Lung microvascular endothelial cell (primary cell): ENCODE results near the gene TMX1. TPM values are rescaled to one million over a fixed set of nuclear protein-coding genes. Genes with fewer than 3 reads are reported as not detected.
A peak's percentile ranks its signal among the peaks of the same experiment; 100 is the strongest.
"Not testable (repeated sequence)": the region's sequence is repeated elsewhere in the genome, so short reads cannot be mapped to it uniquely, and the experiment has no call there.

Source experiments
- DNase-seq, 2 donors: peaks; one replicate each; pipeline versions ENCODE4 v3.0.0 to v3.0.0-alpha.2; 2010; ENCODE audit warnings: low read depth in 2 of 2
- total RNA-seq: library from RNA; depleted of rRNA; stranded (reverse); fragments of >200 nt; gene quantifications from 2 replicates; pipeline ENCODE4 v1.2.1, GENCODE V29; 2014

The TMX1 gene, protein sequence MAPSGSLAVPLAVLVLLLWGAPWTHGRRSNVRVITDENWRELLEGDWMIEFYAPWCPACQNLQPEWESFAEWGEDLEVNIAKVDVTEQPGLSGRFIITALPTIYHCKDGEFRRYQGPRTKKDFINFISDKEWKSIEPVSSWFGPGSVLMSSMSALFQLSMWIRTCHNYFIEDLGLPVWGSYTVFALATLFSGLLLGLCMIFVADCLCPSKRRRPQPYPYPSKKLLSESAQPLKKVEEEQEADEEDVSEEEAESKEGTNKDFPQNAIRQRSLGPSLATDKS
- total RNA-seq, result 34.0 and 40.5 TPM in 2 replicates

DNA sequence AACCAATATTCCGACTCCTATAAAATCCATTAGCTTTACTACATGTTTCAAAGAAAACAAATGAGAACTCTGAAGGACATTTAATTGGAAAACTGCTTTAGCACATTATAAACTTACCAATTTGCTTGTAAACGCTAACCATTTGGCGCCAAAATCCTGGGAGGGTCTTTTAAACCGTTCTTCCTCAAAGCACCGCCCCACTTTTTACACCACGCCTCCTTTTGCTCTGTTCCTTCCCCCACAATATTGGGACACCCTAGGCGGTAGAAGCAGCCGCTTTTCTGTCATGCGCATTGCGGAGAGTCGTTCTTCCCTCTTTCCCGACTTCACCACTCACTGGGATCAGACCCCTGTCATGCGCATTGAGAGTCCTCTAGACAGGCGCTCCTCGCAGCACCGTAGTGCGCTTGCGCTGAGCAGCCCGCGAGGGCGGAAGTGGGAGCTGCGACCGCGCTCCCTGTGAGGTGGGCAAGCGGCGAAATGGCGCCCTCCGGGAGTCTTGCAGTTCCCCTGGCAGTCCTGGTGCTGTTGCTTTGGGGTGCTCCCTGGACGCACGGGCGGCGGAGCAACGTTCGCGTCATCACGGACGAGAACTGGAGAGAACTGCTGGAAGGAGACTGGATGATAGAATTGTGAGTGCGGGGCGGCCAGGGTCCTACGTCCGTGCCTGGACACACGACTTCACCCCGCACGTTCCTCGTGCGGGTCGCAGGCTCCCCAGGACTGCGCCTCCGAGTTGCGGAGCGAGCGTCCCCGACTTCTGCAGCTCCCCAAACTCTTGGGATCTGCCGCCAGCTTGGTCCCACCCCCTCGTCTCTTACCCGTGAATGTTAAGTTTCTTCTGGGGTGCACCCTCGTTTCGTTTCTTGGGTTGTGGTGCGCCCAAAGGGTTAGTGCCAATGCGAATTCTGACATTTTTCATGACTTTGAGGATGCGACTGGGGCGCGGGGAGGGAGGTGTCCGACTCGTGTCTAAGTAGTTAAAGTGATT, at the start of gene TMX1:
Gene TMX1 (plus strand): TSS at position 435 of the 991 bp plus-strand sequence. CDS start 46 bp downstream, at position 481.
- peak; percentile 98 to 99 for DNase-seq

DNA sequence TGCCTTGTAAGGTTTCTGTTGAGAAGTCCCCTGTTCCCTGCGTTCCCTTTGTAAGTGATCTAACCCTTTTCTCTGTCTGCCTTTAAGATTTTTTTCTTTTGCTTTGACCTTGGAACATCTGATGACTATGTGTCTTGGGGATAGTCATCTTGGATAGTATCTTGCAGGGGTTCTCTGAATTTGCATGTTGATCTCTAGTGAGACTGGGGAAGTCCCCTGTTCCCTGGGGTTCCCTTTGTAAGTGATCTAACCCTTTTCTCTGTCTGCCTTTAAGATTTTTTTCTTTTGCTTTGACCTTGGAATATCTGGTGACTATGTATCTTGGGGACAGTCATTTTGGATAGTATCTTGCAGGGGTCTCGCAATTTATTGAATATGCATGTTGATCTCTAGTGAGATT, 38.2 kb upstream of the TMX1 start:
- no peak for DNase-seq

DNA sequence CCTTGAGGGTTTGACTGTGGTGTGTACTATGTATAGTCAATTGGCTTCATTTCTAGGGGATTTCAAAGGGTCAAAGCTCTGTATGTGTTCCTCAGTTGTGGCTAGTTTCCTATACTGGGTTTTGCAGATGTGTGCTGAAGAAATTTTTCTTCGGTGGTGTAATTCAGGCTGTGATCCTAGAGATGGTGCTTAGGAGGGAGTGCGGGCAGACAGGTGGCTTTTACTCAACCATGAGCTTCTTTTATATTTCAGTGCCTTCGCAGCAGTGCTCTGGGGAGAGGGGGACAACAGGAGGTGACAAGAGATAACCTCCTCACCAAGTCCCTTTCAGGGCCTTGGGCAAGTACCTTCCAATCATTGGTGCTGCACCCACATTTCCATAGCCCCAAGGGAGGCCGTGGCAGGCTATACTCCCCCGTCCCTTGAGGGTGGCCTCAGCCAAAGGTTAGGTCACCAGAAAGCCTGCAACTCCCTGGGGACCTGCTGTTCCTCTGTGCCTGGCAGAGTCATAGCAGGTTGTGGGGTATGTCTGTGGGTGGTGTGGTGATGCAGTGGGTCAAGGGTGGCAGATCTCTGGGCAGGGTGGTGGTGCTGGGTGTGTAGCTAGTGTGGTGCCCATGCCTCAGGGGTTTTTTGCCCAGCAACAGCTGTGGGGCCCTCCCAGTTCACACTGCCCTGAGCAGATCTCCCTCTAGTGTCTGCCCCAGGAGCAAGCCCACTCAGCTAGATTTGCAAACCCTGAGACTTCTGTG, 37.0 kb upstream of the TMX1 start:
- no peak for DNase-seq

DNA sequence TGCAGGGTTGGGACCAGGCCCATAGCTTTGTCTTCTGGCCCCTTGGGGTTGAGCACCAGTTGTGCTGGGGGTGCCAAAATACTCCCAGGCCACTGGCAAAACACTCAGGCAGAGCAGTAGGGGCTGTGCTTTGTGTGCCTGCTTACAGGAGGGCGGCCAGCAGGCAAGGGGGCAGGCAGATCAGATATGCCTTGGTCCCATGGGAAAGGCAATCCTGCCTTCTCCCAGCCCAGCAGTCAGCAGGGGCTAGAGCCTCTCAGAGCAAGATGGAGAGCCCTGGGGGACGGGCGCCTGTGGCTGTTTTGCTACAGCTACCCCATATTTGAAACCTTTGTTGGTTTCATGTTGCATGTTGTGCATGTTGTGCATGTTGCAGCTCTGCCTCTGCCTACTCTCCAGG, 36.2 kb upstream of the TMX1 start:
- DNase-seq, result no peak

DNA sequence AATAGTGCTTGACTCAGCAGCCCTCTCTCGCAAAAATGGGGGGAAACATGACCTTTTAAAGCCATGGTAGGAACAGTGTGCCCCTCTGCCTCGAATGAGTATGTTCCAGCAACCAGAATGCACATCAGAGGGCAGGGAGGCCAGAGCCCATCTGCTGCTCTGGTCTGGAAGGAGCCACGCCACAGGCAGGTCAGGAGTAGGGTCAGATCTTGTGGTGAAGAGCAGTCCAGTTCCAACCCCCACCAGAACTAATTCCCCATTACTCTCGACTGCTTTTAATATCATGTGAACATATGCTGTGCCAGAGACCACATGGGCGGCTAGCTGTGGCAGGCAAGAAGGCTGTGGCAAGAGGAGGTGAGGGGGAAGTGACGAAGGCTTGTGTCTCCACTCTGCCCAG, 34.6 kb upstream of the TMX1 start:
- no peak for DNase-seq

DNA sequence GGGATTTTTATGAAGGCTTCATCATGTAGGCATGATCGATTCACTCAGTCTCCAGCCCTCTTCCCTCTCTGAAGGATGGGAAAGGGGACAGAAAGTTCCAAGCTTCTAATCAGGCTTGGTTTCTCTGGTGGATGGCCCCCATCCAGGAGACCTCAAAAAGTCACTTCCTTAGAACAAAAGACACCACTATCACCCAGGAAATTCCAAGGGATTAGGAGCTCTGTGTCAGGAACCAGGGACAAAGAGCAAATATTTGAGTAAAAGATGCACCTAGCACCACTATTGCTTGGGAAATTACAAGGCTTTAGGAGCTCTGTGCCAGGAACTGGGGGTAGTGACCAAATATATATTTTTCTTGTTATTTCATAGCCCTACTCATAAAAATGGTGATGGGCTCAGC, 33.6 kb upstream of the TMX1 start:
- DNase-seq, result no peak

DNA sequence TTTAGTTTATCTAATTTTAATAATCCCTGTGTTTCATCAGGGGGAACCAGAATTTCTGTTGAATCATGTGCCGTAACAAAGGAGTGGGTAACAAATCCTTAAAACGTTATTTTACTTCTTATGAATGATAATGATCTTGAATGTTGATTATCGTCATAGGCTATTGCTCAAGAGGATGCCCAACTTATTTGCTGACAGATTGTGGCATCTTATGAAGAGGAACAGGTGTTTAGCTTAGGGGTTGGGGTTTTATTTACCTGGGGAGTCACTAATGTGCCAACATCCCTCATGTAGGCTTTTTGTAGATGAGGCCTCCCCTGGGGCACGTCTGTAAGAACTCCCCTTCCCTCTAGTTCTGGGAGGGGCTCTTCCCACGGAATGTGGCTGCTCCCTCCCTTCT, 32.4 kb upstream of the TMX1 start:
- no peak for DNase-seq

DNA sequence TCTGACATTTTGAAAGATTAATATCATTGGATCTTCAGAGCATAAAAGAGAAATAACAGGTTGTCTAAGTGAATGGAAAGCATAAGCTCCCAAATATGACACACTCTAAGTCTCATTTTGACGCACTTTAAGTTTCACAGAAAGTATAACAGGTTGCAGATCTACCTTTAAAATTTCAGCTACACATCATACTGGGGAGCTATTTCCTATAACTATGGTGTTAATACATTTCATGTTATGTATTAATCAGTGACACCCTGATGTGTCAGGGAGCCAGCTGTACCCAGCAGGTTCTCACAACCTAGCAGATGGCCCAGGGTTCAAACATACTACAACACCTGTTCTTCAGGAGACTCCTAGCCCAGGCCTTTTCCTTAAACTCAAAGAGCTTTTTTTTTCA, 31.1 kb upstream of the TMX1 start:
- no peak for DNase-seq

DNA sequence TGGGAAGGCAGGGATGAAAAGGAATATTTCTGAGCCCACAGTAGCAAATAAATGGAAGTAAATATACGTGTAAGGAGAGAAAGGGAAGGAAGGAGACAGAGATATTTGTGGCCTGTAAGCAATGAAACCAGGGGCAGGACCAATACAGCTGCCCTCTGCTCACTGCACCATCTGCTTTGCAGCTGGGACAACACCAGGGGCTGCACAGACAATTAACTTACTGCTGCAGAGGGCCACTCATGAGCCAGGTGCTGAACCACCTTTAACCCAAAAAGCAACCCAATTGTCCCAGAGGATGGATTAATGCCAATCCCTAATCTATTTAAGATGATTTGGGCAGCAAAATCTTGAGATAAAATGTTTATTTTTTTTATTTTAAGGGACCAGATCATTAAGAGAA, 30.6 kb upstream of the TMX1 start:
- DNase-seq, result no peak

DNA sequence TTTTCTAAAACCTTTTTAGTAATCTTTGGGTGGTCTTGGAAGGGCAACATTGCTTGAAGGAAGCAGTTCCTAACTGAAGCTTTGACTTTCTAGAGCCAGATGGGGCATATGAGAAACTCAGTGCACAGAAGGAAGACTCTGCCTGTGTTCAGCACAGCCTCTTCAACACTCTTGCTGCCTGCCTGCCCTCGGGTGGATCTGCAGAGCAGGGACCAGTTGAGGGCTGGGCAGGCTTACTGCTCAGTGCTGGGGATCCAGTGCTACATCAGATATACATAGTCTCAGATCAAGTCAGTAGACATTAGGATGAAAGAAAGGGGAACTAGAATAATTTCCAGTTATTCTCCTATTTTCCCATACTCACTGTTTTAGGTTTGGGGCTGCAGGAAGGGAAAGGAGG, 29.5 kb upstream of the TMX1 start:
- no peak for DNase-seq

DNA sequence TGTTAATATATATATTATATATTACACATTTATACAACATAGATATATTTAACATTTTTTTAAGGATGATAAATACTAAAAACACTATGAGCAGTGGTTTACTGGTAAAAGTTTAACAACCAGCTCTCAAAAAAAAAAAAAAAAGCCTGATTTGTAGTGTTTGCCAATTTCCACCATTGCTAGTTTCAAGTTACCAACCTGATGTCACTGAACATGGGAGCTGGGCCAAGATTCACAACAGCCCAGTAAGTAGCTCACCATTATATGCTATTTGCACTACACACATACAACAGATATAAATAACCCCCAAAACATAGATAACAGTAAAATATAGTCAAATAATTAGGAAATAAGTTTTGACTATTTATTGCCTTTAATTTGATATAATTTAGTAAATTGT, 28.9 kb upstream of the TMX1 start:
- DNase-seq, result peak in 1 of 2 donors; percentile 22

DNA sequence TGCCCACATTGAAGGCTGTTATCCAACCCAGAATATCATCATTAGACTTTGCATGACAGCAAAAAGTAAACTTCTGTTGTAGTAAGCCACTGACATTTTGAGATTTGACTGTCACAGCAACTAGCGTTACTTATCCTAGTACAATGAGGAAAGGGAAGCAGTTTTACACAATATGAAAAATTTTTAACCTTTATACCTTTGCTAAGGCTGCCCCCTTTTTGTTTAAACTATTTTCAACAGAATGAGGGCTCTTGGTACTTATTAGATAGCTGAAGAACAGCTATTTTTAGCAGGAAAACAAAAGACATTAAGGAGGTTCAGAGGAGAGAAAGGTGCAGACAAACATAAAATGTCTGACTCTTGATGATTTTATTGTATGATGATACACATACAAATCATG, 23.4 kb upstream of the TMX1 start:
- no peak for DNase-seq

DNA sequence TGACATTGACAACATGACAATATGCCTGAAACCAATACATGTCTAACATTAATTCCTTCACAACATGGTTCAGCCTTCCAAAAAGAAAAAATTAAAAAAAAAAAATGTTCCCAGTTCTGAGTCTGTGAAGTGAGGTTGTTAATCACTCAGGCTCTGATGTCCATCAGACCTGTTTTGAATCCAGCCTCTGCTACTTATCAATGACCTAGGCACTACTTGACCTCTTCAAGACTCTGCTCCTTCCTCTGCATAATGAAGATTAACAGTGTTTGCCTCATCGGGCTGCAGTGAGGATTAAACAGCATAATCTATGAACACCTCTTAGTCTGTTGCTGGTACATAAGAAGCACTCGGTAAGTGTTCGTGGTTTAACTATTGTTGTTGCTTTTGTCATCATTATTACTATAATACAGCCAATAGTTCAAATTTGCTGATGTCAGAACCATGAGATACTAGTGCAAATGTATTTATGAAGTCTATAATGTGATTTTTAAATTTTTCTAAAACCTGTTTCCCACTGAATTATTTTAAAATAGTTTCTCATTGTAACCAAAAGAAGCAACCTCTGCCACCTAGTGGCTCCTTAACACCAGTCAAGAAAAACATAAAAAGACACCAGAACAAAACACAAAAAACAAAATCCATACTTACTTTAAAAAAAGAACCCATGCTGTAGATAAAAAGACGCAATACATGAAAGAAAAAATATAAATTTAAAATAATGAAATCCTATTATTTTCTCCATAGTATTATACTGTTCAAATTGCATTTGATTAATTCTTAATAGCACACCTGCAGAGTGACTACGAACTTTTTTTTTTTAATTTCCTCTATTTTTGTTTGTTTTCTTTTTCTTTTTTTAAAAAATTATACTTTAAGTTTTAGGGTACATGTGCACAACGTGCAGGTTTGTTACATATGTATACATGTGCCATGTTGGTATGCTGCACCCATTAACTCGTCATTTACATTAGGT, 20.3 kb upstream of the TMX1 start:
- DNase-seq, result peak; percentile 51 to 58

DNA sequence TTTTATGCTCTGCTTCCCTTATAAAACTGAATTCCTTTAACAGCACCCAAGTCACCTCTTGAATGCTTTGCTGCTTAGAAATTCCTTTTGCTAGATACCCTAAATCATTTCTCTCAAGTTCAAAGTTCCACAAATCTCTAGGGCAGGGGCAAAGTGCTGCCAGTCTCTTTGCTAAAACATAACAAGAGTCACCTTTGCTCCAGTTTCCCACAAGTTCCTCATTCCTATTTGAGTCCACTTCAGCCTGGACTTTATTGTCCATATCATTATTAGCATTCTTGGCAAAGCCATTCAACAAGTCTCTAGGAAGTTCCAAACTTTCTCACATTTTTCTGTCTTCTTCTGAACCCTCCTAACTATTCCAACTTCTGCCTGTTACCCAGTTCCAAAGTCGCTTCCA, 16.6 kb upstream of the TMX1 start:
- not testable (repeated sequence) for DNase-seq

DNA sequence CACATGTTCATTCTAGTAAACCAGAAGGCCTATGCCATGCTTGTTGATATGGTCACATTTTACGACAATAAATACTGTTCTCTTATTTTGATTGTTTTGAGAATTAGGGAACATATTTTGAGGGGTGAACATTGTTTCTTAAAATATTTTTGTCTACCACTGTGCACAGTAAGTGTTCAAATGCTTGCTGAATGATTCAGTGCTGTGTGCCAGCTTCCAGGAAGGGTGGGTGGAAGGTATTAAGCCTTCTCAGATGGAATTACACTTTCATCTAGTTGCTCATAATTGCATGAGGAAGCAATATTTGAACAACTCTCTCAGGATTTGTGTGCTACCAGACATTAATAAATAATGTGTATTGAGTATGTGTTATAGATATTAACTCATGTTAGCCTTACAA, 15.5 kb upstream of the TMX1 start:
- no peak for DNase-seq

DNA sequence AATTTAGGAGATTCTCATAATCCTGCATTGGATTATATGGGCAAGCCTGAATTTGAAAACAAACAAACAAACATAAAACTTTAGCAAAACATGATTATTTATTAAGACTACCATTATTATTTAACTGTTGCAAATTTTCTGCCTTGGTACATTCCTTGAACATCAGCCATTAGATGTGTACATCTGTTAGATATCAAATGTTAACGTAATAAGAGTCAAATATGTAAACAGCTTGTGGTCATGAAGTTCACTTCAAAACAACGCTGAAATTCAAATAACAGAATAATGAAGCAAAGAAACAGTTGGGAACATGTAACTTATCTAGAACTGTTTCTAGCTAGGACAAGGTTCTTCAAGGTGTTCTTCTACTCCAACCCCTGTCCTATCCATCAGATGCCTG, 14.3 kb upstream of the TMX1 start:
- DNase-seq, result no peak

DNA sequence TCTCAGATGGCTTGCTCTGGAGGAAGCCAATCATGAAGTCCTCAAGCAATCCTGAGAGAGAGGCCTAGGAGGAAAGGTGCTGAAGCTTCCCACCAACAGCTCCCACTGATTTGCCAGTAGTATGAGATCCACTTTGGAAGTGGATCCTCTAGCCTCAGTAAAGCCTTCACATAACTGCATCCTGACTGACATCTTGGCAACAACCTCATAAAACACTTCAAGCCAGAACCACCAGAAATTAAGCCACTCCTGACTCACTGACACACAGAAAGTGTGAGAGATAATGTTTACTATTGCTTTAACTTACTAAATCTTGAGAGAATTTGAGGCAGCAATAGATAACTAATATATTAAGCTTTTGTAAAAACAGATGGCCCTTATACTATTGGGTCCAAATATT, 11.7 kb upstream of the TMX1 start:
- DNase-seq, result no peak

DNA sequence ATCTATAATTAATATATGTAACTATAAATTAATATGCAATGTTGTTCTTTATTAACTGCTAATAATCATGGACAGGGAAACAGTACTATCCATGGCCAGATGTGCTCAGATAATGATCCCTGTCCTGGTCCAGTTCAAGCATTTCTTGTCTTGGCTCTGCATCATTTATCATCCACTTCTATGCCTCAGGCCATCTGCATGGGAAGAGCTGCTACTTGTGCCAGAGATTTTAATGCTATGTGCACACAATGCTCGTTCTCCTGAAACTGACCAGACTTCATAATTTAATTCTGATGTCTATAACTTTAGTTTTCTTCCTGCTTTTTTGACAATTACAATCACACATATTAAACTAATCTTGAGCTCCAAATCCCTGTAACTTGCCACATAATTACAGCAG, 11.2 kb upstream of the TMX1 start:
- DNase-seq, result no peak

DNA sequence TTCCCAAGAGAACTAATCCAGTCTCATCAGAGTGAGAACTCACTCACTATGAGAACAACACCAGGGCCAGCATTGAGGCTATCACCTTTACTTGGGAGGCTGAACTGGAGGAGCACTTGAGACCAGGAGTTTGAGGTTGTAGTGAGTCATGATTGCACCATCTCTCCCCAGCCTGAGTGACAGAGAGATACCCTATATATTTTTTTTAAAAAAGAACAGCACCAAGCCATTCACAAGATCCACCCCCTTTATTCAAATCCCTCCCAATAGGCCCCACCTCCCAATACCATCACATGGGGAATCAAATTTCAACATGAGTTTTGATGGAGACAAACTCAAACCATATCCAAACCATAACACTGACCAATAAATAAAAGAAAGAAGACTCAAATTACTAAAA, 3.7 kb upstream of the TMX1 start:
- no peak for DNase-seq

DNA sequence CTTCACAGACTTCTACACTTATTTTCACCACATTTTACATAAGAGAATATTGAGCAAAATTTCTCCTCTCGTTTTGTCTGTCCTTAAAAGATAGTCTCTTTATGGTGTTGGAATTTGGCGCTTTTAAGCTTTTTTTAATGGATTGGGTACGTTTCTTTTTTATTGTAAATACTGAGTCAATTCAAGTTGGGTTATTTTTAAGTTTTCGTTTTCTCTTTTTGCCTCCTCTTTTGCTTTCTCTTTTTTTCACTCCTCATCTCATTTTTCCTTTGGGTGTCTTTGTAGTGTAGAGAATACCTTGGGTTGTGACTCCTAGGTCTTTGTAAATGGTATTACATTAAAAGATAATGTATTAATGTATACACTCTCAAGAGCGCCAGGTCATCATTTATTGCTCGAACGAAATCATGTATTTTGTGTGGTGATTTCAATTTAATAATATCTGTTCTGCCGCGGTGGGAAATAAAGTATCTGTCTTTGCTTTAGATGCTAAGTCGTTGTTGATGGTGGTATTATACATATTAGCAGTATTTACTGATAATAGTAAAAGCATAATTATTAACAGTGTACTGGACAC, 845 bp downstream of the TMX1 start:
- peak in 1 of 2 donors; percentile 5 for DNase-seq
